ENCODE data around the gene TRABD2B.

DNA sequence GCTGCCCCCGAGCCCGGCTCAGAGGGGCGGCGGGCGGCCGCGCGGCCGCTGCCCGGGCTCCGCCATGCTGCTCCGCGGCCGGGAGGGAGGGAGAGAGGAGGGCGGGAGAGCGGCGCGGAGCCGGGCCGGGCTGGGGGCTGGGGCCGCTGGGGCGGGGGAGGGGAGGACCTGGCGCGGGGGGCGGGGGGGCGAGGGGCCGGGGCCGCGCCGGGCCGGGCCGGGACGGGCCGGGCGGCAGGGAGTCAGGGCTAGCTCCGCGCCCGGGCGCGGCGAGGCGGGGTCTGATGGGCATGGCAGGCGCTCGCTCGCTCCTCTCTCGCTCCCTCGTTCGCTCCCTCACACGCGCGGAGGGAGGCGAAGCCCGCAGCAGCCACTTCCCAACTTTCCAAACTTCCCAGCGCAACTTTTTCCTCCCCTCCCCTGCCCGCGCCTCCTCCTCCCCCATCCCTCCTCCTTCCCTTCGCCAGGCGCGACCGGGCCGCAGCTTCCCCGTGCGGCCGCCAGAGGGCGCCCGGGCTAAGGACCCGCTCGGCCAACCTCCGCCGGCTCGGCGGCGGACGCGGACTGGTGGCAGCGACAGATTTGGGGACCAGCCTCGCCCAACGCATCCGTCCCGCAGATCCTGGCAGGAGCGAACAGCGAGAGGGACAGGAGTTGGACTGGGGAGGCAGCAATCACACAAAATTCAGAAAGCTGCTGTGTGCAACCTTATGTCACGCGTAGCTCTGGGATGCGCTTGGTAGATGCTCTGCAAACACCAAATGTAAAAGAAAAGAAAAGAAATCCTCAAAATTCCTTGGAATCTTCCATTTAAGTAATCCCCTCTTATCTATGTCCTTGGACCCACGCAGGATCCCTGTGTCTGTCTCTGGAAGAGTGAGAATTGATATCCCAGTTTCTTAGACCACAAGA lies at the start of gene TRABD2B:
- TF ChIP-seq, protein P1, sequence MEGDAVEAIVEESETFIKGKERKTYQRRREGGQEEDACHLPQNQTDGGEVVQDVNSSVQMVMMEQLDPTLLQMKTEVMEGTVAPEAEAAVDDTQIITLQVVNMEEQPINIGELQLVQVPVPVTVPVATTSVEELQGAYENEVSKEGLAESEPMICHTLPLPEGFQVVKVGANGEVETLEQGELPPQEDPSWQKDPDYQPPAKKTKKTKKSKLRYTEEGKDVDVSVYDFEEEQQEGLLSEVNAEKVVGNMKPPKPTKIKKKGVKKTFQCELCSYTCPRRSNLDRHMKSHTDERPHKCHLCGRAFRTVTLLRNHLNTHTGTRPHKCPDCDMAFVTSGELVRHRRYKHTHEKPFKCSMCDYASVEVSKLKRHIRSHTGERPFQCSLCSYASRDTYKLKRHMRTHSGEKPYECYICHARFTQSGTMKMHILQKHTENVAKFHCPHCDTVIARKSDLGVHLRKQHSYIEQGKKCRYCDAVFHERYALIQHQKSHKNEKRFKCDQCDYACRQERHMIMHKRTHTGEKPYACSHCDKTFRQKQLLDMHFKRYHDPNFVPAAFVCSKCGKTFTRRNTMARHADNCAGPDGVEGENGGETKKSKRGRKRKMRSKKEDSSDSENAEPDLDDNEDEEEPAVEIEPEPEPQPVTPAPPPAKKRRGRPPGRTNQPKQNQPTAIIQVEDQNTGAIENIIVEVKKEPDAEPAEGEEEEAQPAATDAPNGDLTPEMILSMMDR (IDR thresholded peaks at IDR 0.05), result peak; percentile 90 to 98
- TF ChIP-seq POLR2AphosphoS5 (IDR thresholded peaks at IDR 0.05), result peak in 1 of 3 donors; percentile 34
